Measurements from ENCODE around the gene AGMO.

- TF ChIP-seq, protein P1, sequence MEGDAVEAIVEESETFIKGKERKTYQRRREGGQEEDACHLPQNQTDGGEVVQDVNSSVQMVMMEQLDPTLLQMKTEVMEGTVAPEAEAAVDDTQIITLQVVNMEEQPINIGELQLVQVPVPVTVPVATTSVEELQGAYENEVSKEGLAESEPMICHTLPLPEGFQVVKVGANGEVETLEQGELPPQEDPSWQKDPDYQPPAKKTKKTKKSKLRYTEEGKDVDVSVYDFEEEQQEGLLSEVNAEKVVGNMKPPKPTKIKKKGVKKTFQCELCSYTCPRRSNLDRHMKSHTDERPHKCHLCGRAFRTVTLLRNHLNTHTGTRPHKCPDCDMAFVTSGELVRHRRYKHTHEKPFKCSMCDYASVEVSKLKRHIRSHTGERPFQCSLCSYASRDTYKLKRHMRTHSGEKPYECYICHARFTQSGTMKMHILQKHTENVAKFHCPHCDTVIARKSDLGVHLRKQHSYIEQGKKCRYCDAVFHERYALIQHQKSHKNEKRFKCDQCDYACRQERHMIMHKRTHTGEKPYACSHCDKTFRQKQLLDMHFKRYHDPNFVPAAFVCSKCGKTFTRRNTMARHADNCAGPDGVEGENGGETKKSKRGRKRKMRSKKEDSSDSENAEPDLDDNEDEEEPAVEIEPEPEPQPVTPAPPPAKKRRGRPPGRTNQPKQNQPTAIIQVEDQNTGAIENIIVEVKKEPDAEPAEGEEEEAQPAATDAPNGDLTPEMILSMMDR (conservative IDR thresholded peaks at IDR 0.05 in 1 of 2, IDR thresholded peaks at IDR 0.05 in 1 of 2; ENCODE audit: extremely low read depth in 1 of 2, insufficient read depth in 1 of 2, low read depth in 1 of 2, low read length in 2 of 2): no peak
- TF ChIP-seq EZH2 (IDR thresholded peaks at IDR 0.05; ENCODE audit: borderline replicate concordance, low read length): no peak
Measured at GRCh38 chr7:15489861-15490260, 72.0 kb downstream of the AGMO start.
